Measurements from ENCODE around the gene MYH16. TPM values are rescaled to one million over a fixed set of nuclear protein-coding genes. Genes with fewer than 3 reads are reported as not detected.

Gene MYH16
- total RNA-seq, 2 experiments from 2014 or later = not detected

DNA sequence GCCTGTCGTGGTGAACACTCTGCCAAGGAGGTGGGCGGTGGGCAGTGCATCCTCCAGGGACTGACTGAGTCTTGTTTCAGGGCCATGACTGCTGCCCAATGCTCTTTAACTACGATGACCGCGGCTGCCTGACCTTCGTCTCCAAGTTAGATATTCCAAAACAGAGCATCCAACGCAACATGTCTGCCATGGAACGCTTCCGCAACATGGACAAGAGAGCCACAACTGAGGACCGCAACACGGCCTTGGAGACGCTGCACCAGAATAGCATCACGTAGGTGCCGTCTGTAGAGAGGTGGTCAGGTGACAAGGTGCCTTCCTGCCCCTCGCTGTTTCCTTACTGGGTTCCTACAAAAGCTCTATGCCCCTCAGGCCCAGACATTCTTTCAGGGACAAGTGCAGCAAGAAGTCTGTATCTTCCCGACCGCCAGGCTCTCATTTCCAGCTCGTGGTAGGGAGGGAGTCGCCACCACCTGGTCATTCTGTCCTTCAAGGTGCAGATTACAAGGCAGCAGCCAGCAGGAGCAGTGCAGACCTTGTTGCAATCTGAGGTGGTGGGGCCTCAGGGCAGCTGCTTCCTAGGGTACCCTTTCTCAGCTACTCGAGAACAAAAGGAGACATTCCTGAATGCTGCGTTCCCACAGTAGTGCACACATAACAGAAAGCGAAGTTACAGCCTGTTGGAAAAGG, 87.0 kb downstream of the MYH16 start:
- no peak for TF ChIP-seq EZH2phosphoT487 (IDR thresholded peaks at IDR 0.05; ENCODE audit: borderline replicate concordance, low read depth, low read length)
- TF ChIP-seq, protein P1, sequence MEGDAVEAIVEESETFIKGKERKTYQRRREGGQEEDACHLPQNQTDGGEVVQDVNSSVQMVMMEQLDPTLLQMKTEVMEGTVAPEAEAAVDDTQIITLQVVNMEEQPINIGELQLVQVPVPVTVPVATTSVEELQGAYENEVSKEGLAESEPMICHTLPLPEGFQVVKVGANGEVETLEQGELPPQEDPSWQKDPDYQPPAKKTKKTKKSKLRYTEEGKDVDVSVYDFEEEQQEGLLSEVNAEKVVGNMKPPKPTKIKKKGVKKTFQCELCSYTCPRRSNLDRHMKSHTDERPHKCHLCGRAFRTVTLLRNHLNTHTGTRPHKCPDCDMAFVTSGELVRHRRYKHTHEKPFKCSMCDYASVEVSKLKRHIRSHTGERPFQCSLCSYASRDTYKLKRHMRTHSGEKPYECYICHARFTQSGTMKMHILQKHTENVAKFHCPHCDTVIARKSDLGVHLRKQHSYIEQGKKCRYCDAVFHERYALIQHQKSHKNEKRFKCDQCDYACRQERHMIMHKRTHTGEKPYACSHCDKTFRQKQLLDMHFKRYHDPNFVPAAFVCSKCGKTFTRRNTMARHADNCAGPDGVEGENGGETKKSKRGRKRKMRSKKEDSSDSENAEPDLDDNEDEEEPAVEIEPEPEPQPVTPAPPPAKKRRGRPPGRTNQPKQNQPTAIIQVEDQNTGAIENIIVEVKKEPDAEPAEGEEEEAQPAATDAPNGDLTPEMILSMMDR (conservative IDR thresholded peaks at IDR 0.05; ENCODE audit: low read length) = no peak
- Histone ChIP-seq H3K36me3 (ENCODE audit: insufficient read depth, low read length) (peaks cover 79% of the 10 kb centered on the region), H3K9me2 (ENCODE audit: insufficient read depth, low read length) (no peaks in the 10 kb centered on the region), H3K4me1 (ENCODE audit: insufficient read depth, low read length, poor library complexity, severe bottlenecking) (no peaks in the 10 kb centered on the region), H3K4me3 (ENCODE audit: low read depth, low read length, poor library complexity, severe bottlenecking) (no peak overlapping the region), H3K79me2 (ENCODE audit: insufficient read depth, low read depth, low read length) (no peaks in the 10 kb centered on the region), H3K4me2 (ENCODE audit: low read length) (no peak overlapping the region), H2AFZ (ENCODE audit: low read length) (no peak overlapping the region), H3K9me3 (ENCODE audit: low read length) (no peaks in the 10 kb centered on the region), H3K27ac (ENCODE audit: low read depth, low read length, poor library complexity, severe bottlenecking) (no peak overlapping the region), H4K20me1 (ENCODE audit: insufficient read depth, low read length) (no peaks in the 10 kb centered on the region)
- ChIA-PET POLR2A (no interaction called here), CTCF (ENCODE audit: unreplicated experiment) (no interaction called here)
- intact Hi-C loops (cut with micrococcal nuclease; ENCODE audit: unreplicated experiment) = no loop called here
- BruUV-seq (replicated peaks) = no TSS peak
- DNase-seq (ENCODE audit: low spot score) = no peak

Other genes with a start within 250 kb of the MYH16 start
- gene SMURF1, start 128.7 kb upstream of the MYH16 start, total RNA-seq (2014; rRNA removed; shearing (Covaris generic)) = 11.5 and 13.9 TPM in 2 replicates
- gene SMURF1, start 128.7 kb upstream of the MYH16 start, total RNA-seq (2022) = 17.8 and 20.5 TPM in 2 replicates
- not detected in 2 replicates for gene KPNA7, start 64.7 kb upstream of the MYH16 start, total RNA-seq (2014; rRNA removed; shearing (Covaris generic))
- gene KPNA7, start 64.7 kb upstream of the MYH16 start, total RNA-seq (2022) = not detected in 2 replicates
- gene ARPC1A, start 53.1 kb downstream of the MYH16 start, total RNA-seq (2014; rRNA removed; shearing (Covaris generic)) = 51.0 and 71.8 TPM in 2 replicates
- 101 and 108 TPM in 2 replicates for gene ARPC1A, start 53.1 kb downstream of the MYH16 start, total RNA-seq (2022)
- gene ARPC1B, start 101.9 kb downstream of the MYH16 start, total RNA-seq (2014; rRNA removed; shearing (Covaris generic)) = 174 and 191 TPM in 2 replicates
- gene ARPC1B, start 101.9 kb downstream of the MYH16 start, total RNA-seq (2022) = 168 and 169 TPM in 2 replicates
- 33.7 and 50.0 TPM in 2 replicates for gene PDAP1, start 135.8 kb downstream of the MYH16 start, total RNA-seq (2014; rRNA removed; shearing (Covaris generic))
- gene PDAP1, start 135.8 kb downstream of the MYH16 start, total RNA-seq (2022) = 132 and 135 TPM in 2 replicates
- gene BUD31, start 136.1 kb downstream of the MYH16 start, total RNA-seq (2014; rRNA removed; shearing (Covaris generic)) = 104 and 118 TPM in 2 replicates
- 100 and 114 TPM in 2 replicates for gene BUD31, start 136.1 kb downstream of the MYH16 start, total RNA-seq (2022)
- gene PTCD1, start 166.0 kb downstream of the MYH16 start, total RNA-seq (2014; rRNA removed; shearing (Covaris generic)) = 11.0 and 11.1 TPM in 2 replicates
- gene PTCD1, start 166.0 kb downstream of the MYH16 start, total RNA-seq (2022) = 7.6 and 11.3 TPM in 2 replicates
- 75.3 and 84.4 TPM in 2 replicates for gene CPSF4, start 166.1 kb downstream of the MYH16 start, total RNA-seq (2014; rRNA removed; shearing (Covaris generic))
- 88.6 and 91.9 TPM in 2 replicates for gene CPSF4, start 166.1 kb downstream of the MYH16 start, total RNA-seq (2022)
- 756 and 900 TPM in 2 replicates for gene ATP5MF, start 193.3 kb downstream of the MYH16 start, total RNA-seq (2014; rRNA removed; shearing (Covaris generic))
- gene ATP5MF, start 193.3 kb downstream of the MYH16 start, total RNA-seq (2022) = 387 and 463 TPM in 2 replicates
- gene ZNF789, start 200.1 kb downstream of the MYH16 start, total RNA-seq (2014; rRNA removed; shearing (Covaris generic)) = 23.2 and 32.2 TPM in 2 replicates
- 57.4 and 59.6 TPM in 2 replicates for gene ZNF789, start 200.1 kb downstream of the MYH16 start, total RNA-seq (2022)
- gene ZNF394, start 227.4 kb downstream of the MYH16 start, total RNA-seq (2014; rRNA removed; shearing (Covaris generic)) = 23.5 and 26.8 TPM in 2 replicates
- gene ZNF394, start 227.4 kb downstream of the MYH16 start, total RNA-seq (2022) = 35.3 and 35.4 TPM in 2 replicates
- gene ZKSCAN5, start 231.8 kb downstream of the MYH16 start, total RNA-seq (2014; rRNA removed; shearing (Covaris generic)) = 11.4 and 12.2 TPM in 2 replicates
- 13.7 and 14.5 TPM in 2 replicates for gene ZKSCAN5, start 231.8 kb downstream of the MYH16 start, total RNA-seq (2022)